Measurements from ENCODE around the gene GEN1.

The GEN1 gene, protein sequence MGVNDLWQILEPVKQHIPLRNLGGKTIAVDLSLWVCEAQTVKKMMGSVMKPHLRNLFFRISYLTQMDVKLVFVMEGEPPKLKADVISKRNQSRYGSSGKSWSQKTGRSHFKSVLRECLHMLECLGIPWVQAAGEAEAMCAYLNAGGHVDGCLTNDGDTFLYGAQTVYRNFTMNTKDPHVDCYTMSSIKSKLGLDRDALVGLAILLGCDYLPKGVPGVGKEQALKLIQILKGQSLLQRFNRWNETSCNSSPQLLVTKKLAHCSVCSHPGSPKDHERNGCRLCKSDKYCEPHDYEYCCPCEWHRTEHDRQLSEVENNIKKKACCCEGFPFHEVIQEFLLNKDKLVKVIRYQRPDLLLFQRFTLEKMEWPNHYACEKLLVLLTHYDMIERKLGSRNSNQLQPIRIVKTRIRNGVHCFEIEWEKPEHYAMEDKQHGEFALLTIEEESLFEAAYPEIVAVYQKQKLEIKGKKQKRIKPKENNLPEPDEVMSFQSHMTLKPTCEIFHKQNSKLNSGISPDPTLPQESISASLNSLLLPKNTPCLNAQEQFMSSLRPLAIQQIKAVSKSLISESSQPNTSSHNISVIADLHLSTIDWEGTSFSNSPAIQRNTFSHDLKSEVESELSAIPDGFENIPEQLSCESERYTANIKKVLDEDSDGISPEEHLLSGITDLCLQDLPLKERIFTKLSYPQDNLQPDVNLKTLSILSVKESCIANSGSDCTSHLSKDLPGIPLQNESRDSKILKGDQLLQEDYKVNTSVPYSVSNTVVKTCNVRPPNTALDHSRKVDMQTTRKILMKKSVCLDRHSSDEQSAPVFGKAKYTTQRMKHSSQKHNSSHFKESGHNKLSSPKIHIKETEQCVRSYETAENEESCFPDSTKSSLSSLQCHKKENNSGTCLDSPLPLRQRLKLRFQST

DNA sequence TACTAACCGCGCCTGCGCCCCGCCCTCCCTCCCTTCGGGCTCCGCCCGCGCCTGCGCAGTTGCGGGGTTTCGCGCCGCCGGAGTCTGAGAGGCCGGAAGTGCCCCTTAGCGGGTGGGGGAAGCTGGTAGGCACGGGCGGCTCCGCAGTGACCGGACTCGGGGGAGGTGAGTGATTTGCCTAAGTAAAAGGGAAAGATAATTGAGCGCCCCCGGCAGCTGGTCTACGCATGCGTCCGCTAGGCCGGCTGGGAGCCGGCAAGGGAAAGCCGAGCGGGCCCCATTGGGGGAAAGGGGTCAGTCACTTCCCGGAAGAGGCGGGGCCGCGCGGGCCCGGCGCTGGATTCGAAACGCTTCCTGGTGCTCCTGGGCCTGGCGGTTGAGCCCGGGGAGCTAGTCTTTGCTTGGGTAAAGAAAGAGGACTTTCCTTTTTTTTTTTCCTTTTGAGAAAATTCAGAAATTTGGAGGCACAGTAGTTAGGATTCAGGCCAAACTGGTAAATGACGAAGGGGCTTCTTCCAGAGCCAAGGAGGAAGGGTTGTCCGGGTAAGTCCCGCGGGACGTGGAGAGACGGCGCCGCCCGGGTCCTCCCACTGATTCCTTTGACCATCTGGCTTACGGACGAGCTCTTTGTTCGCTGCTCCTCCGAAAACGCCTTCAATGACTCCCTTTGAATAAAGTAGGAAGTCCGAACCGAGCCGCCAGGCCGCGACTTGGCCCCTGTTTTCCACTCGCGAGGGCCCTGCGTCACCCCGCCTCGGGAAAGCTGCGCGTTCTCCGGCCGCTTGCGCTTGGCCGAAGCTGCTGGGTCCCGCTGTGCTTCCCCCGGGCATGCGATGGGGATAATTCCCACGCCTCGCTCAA lies at the start of gene GEN1, which contains the start of gene SMC6:
Gene GEN1, plus strand, starts transcription at position 336 of the 861 bp plus-strand sequence. CDS start 5,806 bp downstream, outside the sequence.
Gene SMC6, minus strand, starts transcription at position 8 of the 861 bp plus-strand sequence. CDS start 7,864 bp downstream, outside the sequence.
- peak; percentile 89 for DNase-seq (ENCODE audit: low read depth)

DNA sequence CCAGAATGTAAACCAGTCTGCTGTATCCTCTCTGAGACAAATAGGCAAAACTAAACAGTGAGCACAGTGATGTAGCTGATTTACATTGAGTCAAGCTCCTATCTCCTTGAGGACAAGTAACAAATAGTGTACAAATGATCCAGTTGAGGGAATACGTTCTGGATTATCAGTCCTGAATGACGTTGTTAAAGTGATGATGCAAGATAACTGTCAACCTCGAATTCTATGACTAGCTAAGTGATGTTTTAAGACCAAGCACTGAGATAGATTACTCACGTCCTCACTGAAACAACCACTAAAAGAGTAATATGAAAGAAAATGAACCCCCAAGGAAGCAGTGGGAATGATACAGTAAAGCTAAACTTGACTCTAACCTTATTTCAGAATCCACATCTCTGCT lies 47.1 kb upstream of the GEN1 start:
- DNase-seq (ENCODE audit: low read depth): no peak

DNA sequence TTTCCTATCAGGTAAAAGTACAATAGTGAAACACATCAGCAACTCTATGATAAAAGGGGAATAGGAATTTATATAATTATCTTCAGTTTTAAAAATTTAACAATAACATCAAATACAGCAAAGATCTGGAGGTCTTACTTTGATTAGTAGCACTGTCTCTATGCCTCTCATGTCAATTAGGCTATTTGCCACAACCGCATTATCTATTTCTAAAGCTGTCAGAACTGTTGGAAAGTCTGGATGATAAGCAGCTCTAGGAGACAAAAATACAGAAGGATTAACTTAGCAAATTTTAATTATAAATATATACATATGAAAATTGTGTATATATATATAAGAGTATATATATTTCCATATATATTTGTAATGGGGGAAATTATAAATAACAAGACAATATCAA lies 45.4 kb upstream of the GEN1 start:
- DNase-seq (ENCODE audit: low read depth): no peak

DNA sequence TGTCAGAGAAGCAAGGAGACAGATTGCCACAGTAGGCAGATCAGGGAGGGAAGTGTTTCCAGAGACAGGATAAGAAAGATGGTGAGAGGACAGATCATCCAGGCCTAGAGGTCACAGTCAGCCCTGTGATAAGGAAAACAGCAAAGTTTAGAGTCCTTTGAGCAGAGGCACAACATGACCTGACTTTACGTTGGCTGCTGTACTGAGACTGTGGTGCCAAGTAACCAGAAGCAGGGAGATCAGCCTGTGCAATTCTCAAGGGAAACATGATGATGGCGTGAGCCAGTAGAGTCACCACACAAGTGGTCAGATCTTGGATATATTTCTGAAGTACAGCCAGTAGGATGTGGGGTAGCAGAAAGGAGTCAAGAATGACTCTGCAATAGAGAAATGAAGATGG lies 44.0 kb upstream of the GEN1 start:
- DNase-seq (ENCODE audit: low read depth): no peak

DNA sequence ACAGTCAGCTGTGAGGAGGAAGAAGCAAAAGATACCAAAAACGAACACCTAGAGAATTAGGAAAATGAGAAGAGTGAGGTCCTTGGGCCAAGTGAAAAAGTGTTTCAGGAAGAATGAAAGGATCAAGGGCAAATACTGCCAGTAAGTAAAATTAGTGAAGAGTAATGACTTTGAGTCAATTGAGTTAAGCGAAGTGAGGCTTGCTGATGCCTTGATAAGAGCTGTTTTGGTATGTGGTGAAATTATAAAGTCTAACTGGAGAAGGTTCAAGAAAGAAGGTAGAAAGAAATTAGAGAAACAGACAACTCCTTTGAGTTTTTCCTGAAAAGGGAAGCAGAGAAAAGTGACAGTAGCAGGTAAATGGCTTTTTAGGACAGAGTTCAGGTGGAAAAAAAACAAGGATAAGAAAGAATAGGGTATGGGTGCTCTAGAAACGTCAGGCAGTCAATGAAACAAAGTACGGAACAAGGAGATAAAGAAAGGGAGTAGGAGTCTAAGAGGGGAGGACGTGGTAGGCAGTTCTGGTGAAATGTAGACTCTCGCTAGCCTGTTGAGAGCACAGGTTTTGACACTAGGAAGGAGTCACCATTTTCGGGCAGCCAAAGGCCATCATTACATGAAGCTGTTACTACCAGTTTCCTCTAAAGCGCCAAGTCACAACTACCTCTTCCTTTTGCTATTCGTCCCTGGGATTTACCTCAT lies 43.2 kb upstream of the GEN1 start:
- DNase-seq (ENCODE audit: low read depth): no peak

DNA sequence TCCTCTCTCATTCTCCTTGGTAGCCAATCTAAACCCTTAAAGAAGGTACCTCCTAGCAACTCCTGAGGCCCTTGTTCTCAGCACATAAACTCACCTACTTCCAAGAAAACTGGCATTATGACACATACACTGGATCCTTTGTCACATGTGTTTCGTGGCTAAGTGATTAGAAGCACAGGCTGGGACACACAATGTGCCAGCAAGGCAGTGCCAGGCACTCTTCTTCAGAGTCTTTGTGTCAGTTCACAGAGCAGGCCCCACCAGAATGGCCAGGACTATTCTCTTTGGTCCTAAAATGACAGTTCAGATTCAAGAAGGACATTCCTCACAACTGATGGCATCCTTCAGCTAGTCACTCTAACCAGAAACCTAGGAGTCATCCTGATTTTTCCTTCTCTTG lies 40.6 kb upstream of the GEN1 start:
- DNase-seq (ENCODE audit: low read depth): no peak

DNA sequence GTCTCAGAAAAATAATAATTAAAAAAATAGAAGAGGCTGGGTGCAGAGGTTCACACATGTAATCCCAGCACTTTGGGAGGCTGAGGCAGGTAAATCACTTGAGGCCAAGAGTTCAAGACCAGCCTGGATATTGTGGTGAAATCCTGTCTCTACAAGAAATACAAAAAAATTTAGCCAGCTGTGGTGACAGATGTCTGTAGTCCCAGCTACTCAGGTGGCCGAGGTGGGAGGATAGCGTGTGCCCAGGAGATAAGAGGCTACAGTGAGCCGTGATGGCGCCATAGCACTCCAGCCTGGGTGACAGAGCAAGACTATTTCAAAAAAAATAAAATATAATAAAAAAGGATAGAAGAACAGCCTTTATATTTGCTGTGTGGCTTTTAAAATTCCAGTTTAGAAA lies 36.3 kb upstream of the GEN1 start:
- no peak for DNase-seq (ENCODE audit: low read depth)

DNA sequence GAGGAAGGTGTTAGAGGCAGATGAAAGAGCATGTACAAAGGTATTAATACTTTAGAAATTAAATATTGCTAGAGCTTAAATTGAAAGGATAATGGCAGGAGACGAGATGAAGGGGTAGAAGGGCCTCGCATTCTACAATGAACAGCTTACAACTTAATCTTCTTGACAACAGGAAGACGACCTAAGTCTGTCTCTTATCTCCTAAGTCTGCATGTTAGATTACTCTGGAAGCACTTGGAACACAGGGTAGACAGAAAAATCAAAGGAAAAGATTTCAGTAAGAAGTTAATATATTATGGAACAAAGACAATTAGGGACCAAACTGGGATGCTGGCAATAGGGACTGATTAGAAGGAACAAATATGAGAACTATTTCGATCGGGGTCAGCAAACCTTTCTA lies 35.2 kb upstream of the GEN1 start:
- no peak for DNase-seq (ENCODE audit: low read depth)

DNA sequence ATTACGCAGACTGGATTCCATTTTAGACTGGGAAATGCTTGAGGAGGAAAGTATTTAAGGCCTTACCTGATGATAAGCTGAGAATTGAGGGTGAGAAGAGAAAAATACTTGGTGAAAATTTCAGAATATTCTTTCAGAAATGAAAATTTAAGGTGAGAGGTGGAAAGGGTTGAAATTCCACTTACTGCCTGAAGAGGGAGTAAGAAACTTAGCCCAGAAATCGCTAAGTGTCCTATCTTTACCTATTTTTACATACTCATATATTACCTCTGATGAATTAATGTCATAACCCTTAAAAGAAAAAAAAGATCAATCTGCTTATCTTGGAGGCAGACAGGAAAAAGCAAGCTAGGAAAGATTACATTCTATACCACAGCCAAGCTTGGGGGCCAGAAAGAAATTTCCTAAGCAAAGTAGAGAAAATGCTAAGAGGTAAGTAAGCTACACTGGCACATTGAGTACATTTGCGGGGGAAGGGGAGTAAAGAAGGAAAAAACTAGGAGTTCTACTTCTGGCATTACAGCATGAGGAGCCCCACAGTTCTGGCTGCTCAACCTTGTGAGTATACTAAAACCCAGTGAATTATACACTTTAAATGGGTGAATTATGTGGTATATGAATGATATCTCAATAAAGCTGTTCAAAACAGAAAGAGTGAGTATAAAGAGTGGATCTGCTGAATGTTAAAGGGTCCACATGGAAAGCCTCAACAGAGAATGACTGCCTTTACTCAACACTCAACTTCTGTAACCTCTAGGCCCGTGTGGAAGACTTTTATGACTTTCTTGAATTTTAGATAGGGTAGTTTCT lies 34.2 kb upstream of the GEN1 start:
- no peak for DNase-seq (ENCODE audit: low read depth)

DNA sequence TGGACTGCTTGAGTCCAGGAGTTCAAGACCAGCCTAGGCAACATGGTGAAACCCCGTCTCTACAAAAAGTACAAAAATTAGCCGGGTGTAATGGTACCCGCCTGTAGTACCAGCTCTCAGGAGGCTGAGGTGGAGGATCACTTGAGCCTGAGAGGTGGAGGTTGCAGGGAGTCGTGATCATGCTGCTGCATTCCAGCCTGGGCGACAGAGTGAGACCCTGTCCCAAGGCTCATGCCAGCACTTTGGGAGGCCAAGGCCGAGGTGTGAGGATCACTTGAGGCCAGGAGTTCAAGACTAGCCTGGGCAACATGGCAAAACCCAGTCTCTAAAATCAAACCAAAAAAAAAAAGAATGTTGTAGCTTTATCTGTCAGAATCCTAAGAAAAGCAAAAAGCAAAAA lies 25.7 kb upstream of the GEN1 start:
- no peak for DNase-seq (ENCODE audit: low read depth)

DNA sequence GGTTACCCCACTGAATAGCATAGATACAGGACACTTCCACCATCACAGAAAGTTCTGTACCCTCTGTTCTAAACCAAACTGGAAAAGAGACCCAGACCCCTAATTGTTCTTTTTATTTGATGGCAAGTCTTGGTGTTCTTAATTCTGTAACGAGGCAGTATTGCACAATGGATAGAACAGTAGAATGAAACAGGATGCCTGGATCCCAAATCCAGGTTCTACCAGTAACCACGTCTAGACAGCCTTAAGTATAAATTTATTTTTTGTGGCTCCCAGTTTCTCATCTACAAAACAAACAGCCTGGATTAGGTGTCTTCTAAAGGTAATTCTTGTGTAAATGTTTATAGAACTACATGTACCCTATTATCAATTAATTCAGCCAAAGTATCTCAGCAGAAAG lies 24.1 kb upstream of the GEN1 start:
- no peak for DNase-seq (ENCODE audit: low read depth)

DNA sequence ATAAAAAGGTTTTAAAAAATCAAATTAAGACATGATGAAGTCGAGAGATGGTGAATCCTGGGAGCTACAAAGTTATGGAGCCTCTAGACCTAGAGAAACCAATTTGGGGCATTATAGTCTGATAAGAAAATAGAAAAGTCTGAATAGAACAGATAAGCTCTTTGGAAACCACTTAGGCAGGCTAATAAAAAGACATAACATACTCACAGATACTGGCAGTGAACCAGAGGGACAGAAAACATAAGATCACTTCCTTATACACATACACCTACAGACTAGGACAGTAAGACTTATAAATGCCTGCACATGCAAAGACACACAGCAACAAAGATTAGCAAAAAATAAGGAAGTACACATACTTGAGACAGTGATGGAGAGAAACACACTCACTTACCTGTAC lies 20.3 kb upstream of the GEN1 start:
- no peak for DNase-seq (ENCODE audit: low read depth)

DNA sequence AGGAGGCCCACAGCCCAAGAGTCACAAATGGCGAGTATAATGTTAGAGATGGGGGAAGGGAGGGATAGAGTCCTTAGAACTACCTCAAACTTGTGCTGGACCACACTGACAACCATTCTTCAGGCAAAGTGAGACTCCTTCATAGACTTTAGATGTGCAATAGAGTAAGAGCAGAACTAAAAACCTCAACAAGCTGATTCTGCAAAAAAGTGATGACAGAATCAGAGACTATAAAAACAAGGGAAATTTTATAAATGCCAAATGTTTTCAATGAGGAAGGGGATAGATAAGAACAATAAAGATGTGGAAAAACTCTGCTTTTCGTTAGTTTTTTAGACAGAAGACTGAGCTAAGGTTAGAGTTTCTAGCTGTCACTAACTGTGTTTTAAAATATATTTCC lies 18.1 kb upstream of the GEN1 start:
- DNase-seq (ENCODE audit: low read depth): no peak

DNA sequence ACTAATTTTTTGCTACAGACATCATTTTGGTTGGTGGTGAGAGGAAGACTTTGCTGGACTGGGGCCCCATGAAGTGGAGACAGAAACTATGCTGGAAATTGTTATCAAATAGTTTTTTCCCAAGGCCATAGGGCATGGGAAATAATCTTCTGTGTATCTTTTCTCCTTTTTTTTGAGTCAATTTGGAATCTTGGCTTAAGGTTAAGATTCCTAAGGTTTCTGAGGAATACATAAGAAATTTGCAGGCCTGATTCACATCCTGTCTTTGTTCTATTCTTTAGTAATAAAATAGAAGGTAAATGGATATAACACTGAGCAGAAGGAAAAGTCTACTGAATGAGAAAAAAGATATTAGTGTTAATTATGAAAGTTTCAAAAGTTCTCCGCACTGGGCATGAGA lies 16.9 kb upstream of the GEN1 start:
- no peak for DNase-seq (ENCODE audit: low read depth)

DNA sequence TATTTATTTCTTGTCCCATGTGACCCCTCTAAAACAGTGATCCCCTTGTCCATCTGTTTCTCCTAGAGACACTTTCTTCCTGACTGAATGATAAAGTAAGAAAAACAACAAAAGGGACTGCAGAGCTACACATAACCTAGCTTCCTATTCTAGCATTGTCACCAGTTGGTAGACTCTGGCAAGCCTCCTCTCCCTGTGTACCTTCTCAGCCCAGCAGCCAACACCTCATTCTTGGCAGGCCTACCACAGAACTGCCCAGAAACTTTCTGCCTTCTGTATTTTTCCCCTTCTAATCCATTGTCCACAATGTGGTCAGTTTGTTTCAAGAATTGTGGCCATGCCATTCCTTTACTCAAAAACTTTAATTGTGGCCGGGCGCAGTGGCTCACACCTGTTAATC lies 13.7 kb upstream of the GEN1 start:
- no peak for DNase-seq (ENCODE audit: low read depth)

DNA sequence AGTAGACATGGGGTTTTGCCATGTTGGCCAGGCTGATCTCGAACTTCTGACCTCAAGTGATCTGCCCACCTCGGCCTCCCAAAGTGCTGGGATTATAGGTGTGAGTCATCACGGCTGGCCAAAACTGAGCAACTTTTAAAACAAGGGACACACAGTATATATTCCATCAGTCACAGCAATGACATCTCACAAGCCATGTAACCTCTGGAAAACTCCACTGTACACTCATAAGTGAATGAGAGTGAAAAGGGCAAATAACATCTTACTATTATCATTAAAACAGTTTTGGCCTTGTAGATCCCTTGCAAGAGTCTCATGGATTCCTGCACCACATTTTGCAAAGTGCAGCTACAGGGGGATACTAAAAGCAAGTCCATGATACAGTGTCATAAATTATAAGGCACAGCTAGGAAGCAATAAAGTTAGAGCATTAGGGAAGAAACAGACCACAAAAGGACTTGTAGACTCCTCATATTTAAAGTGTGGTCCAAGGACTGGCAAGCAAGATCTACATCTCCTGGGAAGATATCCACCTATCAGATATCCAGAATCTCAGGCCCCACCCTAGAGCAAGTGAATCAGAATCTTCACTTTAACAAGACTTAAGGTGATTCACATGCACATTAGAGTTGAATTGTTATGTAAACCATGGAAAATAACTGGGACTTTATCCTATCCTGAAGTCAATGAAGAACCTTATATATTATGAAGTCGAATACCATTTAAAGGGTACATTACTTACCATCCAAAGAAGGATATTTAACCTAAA lies 6.1 kb upstream of the GEN1 start:
- no peak for DNase-seq (ENCODE audit: low read depth)

DNA sequence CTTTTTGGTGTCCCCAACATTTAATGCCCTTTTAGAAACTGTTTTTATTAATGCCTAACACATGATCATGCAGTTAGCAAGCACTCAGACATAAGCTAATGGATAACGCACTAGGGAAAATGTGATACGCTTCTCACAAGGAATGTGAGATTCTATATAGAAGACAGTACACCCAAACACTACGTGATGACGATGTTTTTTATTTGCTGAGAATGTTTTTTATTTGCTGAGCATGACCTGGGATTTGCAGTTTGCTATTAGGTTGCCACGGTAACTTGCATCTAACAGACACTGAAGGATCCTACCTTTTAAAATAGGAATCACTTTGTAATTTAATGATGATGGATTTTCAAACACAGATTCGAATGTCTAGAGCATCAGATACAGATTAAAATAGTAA lies 5.2 kb upstream of the GEN1 start:
- DNase-seq (ENCODE audit: low read depth): no peak

DNA sequence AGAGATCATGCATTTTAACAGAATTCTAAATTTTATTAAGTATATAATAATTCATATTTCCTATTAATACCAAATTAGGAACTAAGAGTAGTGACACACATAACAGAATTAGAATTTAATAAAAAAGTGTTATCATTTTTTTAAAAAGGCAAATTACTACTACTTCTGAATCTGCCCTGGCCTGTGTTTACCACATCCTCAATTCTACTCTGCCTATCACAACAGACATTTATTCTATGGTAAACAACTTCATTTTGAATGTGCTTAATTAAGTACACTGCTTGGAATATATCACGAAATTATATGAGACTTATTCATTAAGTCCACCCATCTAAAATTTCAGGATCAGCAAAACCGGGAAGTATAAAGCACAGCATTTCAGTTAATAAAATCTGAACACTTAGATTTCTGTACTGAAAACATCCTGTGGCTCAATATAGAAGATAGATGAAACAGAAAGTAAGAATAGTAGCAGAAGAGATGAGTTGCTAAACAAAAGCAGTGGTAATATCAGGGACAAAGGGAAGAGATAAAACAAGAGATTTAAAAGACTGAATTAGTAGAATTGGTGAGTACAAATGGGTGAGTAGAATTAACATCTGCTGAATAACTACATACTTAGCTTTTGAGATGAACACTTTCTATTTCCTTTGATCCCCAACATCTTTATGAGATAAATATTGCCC lies 4.0 kb upstream of the GEN1 start:
- no peak for DNase-seq (ENCODE audit: low read depth)

DNA sequence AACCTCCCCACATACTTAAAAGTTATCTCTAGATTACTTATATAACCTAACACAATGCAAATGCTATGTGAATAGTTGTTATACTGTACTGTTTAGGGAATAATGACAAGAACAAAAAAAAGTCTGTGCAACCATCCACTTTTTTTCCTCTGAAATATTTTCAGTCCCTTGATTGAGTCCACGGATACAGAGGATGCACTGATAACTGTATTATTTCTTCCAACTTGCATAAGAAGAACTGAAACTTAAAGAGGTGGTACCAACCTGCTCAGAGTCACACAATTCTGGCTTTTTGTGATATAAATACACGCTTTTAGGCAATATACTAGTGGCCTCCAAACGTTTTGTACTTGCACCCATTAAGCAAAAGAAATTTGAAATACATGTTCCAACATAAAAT lies 1.7 kb upstream of the GEN1 start:
- DNase-seq (ENCODE audit: low read depth): no peak
